Globus pallidus (tissue), 1 donor: ENCODE data around the gene HLF.
"Not testable (repeated sequence)": the region's sequence is repeated elsewhere in the genome, so short reads cannot be mapped to it uniquely, and the experiment has no call there.

ENCODE experiments used
- DNase-seq: peaks from one replicate; pipeline ENCODE4 v3.0.0-alpha.2; 2015; ENCODE audit warnings: low spot score

The HLF gene

DNA sequence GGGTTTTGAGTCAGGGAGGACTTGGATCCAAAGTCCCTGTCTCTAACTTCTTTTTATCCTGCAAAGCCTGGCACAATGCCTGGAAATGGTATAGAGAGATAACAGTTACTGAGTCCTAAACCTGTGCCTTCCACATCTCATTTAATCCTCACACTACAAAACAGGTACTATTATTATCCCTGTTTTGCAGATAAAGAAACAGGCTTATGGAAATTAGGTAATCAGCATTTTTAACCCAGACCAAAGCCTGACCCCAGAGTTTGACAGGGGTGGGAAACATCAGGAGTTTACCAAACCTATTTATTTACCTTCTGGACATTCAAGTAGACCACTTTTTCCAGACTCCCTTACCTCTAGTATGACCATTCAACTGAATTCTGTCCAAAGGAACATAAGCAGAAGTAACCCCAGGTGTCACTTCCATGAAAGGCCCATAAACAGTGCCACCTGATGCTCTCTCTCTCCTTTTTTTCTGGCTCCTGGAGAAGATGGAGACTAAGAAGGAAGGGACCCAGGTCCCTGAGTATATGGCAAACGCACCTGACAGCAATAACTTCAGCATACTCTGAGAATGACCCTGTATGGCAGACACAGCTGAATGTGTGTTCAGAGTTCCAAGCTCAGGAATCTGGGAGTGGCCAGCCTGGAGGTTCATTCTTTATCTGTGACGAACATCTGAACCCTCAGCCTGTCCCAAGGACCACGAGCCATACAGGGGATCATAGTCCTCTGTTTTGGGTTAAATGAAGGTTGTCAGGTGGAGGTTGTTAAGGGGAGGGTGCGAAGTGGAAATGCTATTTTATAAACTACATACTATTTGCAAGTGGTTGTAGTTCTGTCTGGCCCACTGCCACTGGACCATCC lies 62.7 kb downstream of the HLF start:
- DNase-seq: no peak

DNA sequence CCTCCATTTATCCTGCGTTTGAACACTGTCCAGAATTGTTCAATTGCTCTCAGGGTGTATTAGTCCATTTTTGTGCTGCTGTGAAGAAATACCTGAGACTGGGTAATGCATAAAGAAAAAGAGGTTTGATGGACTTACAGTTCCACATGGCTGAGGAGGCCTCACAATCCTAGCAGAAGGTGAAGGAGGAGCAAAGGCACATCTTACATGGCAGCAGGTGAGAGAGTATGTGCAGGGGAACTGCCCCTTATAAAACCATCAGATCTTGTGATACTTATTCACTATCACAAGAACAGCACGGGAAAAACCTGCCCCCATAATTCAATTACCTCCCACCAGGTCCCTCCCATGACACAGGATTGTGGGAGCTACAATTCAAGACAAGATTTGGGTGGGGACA lies 63.8 kb downstream of the HLF start:
- DNase-seq: not testable (repeated sequence)

DNA sequence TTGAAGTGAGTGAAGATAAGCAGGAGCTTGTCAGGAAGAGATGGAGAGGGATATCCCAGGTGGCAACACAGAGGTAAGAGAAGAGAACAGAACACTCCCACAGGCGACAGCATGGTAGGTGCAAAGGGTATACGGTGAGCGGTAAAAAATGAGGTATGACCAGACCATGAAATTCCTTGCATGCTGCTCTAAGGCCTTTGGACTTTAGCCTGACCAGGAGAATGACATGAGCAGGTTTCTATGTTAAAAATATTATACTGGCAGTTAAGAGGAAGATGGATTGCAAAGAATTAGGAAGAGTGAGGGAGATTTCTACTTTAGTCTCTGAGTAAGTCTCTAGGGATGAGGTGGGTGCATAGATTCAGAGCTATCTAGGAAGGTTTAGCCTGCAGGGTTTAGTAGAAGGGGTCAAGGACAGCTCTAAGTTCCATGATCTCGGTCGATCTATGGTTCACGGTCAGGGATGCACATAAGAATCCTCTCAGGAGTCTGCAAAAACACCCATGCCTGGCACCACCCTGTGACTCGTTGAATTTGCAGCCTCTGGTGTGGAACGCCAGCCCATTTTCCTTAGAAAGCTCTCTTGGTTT lies 65.7 kb downstream of the HLF start:
- no peak for DNase-seq

DNA sequence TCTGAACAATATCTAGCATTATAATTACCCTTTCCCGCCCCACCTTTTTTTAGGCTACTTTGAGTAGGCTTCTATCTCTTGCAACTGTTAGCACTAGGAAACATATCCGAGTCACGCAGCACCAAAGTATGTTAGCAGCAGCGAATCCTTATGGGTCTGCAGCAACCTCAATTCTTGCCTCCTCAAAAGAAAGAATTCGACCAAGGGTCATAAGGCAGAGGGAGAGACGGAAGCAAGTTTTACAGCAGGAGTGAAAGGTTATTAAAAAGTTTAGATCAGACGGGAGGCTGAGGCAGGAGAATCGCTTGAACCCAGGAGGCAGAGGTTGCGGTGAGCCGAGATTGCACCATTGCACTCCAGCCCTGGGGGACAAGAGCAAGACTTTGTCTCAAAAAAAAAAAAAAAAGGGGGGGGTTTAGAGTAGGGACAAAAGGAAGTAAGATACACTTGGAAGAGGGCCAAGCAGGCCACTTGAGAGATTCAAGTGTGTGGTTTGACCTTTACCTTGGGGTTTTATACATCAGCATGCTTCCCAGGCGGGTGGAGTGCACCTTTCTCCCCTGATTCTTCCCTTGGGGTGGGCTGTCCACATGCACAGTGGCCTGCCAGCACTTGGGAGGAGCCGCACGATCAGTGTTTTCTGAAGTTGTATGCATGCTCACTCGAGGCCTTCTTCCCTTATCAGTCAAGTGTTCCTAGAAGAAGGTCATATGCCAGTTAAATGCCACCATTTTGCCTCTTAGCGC lies 67.7 kb downstream of the HLF start:
- no peak for DNase-seq

DNA sequence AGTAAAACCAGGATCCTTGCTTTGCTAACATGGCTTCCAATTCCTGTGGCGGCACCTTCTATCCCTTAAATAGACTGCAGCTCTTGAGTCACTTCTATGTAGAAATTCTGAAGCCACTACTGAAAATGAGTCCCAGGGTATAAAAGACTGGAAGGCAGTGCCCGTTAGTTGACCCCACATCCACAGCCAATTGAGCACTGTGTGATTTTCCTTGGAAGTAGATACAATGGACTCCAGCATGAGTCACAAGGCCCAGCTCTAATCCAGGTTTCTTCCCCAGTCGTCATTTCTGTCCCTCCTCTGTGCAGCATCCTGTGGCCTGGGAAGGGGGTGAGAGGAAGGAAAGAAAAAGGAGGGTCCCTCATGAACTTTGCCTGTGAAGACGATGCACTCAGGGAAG lies 69.5 kb downstream of the HLF start:
- no peak for DNase-seq

DNA sequence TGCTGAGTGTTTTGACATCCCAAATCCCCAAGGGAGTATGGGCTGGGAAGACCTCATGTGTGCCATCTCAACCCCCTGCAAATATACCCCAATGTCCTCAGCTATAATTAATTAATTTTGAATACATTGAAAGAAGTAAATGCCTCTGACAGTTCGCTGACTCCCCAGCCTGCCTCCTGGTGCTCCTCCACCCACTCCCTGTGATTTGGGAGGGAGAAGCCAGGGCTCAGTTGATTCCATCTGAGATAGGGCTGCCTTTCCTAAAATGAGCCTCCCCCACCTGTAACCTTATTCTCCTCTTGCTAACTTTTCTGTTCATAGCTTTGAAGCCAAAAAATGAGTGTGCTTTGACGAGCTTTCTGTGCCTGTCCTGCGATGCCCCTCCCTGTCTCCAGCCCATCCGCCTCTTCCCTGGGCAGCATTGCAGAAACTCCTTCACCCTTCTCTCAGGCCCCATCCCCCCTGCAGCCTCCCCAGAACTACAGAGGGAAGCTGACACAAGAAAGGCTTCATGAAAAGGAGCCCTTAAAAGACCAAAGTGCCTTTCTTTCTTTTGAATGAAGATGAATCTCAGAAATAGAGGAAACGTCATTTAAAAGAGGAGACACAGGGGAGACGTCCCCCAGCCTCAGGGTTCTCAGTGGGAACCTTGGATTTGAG lies 70.3 kb downstream of the HLF start:
- no peak for DNase-seq

DNA sequence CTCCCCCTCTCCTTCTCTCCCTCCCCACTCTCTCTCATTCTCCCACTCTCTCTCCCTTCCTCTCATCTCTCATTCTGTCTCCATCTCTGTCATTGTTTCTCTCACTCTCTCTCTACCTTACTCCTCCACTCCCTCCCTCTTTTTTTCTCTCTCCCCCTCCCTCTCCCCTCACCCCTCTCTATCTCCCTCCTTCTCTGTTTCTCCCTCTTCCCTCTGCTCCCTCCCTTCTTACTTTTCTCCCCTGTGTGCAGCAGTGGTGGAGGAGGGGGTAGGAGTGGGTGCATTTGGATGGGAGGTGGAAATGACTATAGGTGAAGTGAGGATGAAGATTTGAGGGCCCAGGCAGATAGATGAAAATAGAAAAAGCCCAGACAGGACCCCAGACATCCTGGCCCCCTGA lies 70.9 kb downstream of the HLF start:
- no peak for DNase-seq

DNA sequence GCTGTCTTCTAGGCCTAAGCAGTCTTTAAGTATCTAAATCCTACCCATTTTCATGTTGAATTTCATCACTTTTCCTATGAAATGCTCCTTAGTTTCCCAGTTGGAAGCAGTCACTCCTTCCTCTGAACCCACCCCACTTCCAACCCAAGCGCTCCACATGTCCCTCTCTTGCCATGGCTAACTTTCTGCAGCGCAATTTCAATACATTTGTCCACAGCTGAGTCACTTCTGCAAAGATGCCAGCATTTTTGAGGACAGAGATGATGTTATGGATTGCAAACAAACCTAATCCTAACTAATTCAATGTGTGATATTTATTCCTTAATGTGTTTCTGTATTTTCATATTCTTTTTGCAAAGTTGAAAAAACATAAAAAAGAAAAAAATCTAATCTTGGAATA lies 71.7 kb downstream of the HLF start:
- DNase-seq: no peak

DNA sequence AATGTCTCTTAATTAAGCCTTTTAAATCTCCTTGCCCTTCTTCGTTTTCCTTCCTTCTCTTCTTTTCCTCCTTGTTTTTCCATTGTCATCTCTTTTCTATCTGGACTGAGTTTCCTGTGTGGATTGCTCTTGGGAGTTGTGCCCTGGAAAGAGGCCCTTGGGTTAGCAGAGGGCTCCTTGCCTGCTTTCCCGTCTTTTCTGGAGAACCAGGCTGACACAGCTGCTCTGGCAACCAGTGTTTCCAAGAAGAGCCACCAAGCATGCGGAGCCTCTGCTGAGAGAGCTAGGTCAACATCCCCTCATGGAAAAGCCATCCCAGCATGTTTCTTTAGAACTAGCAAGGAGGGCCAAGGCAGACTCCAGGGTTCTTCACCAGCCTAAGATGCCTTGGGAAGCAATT lies 75.4 kb downstream of the HLF start:
- DNase-seq: no peak

DNA sequence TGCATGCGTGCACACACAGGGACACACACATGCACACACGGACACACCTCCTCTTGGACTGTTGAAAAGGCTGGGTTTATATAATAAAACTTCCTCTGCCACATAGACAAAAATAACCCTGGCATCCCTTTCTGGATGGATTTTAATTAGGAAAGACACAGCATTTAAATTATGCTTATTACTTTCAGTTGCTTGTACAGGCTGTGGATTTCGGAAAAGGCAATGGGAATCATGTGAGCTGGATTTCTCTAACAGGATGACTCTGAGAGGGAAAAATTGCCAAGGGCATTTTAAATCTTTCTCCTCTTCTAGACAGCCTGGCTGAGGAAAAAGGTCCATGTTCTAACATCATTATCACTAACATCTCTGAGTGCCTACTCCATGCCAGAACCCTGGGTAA lies 75.9 kb downstream of the HLF start:
- no peak for DNase-seq

DNA sequence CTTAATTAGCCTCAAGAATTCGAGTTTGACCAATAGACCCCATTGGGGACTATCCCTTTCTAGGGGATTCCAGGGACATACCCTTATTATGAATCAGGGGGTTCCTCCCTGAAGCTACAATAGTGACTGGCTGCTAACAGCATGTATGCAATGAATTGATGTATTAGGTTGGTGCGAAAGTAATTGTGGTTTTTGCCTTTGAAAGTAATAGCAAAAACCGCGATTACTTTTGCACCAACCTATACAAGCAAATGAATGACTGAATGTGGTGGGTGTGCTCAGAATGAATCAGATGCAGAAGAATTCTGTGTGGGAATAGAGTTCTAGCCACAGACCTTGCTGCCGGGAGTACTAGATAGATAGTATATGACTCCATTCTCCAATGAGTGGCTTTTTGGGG lies 76.7 kb downstream of the HLF start:
- no peak for DNase-seq

DNA sequence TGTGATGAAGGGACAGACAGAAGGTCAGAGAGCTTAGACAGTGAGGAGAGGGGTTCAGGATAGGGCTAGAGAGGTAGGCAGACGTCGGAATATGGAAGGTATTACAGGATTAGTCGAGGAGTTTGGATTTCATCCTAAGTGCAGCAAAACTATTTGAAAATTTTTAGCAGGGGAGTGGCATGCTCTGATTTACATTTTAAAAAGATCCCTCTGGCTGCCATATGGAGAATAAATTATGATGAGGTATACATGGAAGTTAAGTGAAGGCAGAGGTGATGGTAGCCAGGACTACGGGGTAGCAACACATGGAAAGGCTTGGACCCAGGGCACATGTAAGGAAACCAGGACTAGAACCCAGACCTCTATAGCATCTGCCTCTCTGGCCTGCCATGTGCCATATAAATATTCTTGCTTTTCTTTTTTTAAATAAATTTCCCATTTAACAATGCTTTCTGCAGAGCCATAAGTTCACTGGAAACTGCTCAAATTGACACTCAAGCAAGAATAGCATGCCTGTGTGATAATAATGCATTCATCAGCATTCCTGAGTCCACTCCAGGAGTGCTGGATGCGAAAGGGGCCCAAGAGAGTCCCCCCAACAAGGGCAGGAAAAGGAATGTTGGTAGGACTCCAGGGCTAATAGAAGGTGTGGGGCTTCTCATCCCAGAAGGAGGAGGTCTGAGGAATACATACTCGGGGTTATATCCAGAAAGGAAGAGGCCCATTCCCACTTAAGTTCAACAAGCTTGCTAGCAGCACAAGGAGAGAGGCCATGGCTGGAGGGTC lies 78.2 kb downstream of the HLF start:
- DNase-seq: no peak

DNA sequence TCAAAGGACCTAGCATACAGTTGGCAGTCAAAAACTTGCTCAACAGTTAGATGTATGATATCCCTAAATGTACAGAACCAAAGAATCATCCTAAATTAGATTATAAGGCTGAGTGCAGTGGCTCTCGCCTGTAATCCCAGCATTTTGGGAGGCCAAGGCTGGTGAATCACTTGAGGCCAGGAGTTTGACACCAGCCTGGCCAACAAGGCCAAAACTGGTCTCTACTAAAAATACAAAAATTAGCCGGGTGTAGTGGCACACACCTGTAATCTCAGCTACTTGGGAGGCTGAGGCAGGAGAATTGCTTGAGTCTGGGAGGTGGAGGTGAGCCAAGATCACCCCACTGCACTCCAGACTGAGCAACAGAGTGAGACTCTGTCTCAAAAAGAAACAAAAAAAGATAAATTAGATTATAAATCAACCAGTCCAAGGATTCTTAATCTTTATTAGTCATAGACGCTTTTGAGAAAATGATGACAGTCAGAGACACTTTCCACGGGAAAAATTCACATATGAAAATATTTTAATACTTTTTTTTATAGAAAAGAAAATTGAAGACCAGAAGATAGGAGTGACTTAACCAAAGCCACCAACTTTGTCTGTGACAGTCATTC lies 79.2 kb downstream of the HLF start:
- DNase-seq: no peak

DNA sequence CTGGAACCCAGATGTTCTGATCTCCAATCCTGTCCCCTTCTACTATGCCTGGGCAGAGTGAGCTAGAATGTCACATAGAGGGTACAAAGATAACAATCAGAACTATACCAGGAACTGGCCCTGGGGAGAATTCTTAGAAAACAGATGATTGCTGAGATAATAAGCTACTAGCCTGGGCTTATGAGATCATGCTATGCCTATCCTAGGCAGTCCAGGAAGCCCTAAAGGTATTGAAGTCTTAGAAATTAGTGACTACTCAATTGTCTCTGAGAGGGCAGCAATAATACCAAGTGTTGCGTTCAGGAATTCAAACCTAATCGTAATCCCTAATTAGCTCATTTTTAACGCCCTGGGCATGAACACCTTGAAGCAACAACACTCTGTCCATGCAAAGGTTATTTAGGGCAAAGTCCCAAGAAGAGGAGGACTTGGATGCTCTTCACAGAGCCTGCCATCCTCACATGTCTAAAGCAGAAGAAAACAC lies 79.8 kb downstream of the HLF start:
- no peak for DNase-seq

DNA sequence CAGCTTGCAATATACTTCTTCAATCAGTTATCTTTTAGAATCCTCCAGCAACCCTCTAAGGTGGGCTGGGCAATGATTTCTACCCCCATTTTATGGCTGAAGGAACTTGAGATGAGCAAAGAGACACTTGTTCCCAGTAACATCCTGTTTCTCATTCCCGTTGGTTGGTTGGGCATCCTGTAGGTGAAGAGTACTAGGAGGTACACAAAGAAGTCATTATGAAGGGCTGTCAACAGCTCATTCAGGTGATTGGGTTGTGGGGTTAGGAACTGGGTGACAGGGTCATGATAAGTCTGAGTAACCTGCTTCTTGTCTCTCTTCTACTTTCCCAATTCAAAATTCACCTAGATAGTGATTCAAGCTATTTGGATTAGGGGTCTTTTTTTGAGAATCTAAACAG lies 80.4 kb downstream of the HLF start:
- no peak for DNase-seq

DNA sequence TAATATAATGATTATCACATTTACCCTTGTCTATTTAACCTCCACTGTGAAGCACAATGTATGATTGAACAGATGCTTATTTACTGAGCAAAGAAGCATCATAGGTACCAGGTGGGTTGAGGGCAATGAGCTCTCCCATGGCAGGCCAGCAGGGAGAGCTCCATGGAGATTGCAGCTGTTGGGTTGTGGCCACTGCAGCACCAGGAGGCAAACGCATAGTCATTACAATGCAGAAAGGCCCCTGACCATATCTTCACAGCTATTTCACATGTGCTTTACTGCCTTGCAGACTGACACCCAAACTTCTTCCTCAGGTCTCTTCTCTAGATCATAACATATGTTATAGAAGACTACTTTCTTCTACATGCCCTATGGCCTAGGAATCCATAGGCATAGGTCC lies 81.9 kb downstream of the HLF start:
- DNase-seq: no peak

DNA sequence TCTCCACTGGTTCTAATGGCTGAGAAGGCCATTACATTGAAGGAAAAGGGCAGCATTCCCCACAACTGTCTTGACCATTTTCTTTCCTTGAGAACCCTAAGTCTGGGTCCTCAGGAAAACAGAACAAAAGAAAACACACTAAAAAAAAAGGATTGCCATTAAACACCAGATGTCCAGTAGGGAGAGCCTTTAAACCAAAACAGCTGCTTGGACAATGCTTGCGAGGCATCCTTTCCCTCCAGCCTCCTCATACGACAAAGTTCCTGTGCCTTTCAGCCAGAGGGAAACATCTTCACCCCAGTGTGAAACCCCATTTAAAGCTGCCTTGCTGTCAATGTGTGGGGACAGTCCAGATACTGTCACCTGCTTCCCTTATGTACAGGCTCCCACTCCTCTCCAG lies 82.6 kb downstream of the HLF start:
- no peak for DNase-seq

DNA sequence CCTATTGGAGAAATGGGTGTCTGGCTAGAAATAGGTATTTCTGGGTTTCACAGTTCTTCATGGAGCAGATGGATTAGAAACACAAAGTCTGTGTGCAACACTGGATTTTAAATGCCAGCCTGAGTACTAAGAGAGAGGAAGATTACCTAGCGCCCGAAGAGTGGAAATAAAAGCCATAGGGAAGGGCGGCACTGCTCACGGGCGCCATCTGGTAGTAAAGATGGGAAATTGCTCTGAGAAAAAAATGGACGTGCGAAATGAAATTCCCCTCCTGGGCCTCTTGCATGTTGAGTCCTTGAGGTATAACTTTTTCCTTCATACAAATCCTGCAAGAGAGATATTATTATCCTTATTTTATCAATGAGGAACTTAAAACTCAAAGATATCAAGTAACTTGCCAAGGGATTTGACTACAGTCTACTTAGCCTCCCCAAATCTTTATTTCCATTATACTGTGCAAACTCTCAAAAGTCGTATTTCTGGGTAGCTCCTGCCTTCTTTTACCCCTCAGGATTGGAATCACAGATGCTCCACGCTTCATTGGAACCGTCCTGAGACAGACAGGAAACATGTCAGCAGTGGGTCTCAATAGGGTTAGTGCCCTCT lies 84.1 kb downstream of the HLF start:
- DNase-seq: peak; percentile 35

DNA sequence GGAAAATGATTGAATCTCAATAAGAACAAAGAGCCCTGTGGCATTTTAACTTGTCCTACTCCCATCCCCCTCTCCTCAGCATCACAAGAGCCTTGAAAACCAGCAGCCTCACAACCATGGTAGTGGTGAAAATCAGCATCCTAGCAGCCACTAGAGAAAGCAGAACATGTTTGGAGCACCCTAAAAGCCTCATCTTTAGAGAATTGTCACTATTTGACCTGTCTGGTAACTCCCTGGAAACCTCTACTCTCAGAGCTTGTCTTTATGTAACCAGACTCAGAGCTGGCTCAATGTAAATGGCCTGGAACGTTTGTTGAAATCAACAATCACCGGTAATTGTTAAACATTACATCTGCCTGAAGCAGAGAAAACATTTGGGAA lies 86.1 kb downstream of the HLF start:
- no peak for DNase-seq

DNA sequence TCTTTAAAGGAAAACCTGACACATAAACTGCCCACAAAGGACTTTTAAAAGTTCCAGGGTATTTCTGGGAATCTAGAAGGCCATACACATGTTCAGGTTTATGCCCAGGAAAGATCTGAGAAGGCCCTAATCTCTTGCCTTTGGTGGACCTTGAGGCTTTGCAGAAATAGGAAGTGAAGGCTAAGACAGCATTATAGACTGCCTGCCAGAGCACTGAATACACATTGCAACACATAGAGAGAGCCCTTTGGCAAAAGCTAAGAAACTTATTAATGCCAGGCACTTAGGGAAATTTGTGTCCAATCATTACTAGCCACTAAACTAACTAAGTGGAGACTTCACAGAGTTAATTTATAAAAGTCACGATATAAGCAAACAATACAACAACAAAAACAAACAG lies 86.5 kb downstream of the HLF start:
- DNase-seq: no peak

DNA sequence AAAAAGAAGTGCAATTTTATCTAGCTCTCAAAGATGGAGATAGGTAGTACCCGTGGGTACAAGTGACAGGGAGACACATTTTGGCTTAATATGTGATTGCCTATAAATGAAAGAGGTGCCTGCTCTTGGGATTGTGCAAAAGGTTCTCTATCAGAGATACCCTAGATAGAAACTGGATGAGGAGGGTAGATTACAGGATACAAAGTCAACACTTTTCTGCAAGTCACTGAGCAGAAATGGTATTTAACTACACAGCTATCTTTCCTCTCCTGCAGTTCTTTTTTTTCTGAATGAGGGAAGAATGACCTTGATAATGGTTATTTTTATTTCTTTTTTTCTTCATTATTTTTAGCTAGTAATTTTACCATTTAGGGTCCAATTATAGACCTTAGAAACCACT lies 89.2 kb downstream of the HLF start:
- no peak for DNase-seq
